IPS-NIHi7 (cell line): Measurements from ENCODE around the gene DOLPP1.
A peak's percentile ranks its signal among the peaks of the same experiment; 100 is the strongest.
"Not testable (repeated sequence)": the region's sequence is repeated elsewhere in the genome, so short reads cannot be mapped to it uniquely, and the experiment has no call there.

Experiments
- DNase-seq: peaks from one replicate; pipeline ENCODE4 v3.0.0; 2012; ENCODE audit warnings: mixed read lengths; ENCODE audit errors: extremely low spot score

The DOLPP1 gene, protein sequence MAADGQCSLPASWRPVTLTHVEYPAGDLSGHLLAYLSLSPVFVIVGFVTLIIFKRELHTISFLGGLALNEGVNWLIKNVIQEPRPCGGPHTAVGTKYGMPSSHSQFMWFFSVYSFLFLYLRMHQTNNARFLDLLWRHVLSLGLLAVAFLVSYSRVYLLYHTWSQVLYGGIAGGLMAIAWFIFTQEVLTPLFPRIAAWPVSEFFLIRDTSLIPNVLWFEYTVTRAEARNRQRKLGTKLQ

GRCh38 chr9:129080601-129081387, at the start of gene DOLPP1:
Gene DOLPP1 (plus strand): TSS chr9:129081111. CDS start chr9:129081132, 21 bp downstream.
- DNase-seq = peak; percentile 100

- DNase-seq = no peak
These were observed 49.4 kb upstream of the DOLPP1 start for GRCh38 chr9:129031514-129031913.

DNA sequence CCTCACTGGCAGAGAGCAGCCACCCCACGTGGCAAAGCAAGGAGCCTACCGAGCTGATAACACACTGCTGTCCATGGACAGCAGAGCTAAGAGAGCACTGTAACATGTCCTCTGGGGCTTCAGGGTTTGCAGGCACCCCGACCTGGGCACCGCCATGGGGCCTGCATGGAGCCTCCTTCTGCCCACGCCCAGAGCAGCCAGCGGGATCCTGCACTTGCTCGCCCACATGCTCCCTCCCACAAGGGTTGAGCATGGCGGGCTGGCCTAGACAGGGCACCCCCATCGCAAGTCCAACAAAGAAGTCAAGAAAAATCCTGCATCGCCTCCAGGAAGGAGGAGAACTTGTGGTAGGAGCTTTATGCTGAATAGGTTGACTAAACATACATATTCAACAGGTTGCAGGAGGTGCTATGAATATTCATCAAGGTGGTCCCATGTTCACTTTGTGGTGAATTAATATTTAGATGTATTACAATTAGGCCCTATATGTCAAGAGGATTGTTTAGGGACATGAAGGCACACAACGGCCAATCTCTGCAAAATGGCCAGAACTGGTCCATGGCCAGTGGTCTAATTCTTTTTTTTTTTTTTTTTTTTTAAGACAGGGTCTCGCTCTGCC, 48.3 kb upstream of the DOLPP1 start:
- no peak for DNase-seq

DNA sequence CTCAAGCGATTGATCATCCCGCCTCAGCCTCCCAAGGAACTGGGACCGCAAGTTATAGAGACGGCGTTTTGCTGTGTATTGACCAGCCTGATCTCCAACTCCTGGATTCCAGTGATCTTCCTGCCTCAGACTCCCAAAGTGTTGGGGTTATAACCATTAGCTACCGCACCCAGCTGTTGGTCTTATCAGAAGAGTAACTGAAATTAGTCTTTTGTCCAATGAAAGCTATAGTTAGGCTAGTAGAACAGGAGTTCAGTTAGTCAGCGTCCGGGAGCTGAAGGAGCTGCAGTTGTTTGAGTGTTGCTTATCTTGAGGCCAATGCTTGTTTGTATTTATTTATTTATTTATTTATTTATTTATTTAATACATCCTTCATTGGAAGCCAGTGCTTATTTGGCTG, 47.7 kb upstream of the DOLPP1 start:
- no peak for DNase-seq

DNA sequence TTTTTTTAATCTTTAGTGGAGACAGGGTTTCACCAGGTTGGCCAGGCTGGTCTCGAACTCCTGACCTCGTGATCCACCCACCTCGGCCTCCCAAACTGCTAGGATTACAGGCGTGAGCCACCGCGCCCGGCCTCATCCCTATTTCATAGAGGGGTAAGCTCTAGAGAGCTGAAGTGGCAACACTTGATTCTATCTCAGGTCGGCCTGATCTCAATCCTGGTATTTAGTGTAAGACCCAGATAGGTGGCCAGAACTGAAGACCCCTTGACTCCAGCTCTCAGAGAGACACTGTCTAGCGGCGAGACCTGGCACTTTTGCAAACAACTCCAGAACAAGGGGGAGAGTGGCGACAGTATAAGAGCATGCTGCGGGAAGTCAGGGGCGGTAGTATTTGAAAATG, 45.1 kb upstream of the DOLPP1 start:
- not testable (repeated sequence) for DNase-seq

DNA sequence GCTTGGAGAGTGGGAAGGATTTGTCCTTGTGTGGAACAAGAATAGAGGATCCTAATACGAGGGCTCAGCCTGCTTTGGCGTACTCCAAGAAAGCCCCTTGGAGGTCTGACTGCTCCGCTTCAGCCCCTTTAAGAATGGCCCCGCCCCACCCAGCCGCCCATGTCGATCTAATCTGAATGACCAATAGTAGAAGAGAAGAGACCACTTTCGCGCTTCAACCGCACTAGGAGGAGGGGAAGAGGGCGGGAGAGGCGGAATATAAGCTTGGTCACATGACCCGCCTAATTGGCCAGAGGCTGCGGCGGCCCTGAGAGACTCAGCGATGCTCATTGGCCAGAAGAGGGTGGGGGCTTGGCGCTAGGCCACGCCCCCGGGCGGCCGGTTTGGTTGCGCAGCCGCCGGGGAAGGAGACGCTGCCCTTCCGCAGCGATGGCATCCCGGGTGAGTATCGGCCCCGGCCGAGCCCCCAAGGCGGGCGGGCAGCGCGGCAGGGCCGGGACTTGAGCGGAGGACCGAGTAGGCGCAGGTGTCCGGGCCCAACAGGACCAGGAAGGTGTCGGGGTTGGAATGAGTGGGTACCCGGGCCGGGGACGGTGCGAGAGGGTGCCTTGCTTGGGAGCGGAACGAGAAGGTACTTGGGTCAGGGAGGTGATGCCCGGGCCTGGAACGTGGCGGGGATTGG, 44.5 kb upstream of the DOLPP1 start, which contains the start of gene MIGA2:
MIGA2 (plus strand) TSS at position 386 of the 682 bp plus-strand sequence. CDS start 3,969 bp downstream, outside the sequence.
- peak; percentile 100 for DNase-seq

DNA sequence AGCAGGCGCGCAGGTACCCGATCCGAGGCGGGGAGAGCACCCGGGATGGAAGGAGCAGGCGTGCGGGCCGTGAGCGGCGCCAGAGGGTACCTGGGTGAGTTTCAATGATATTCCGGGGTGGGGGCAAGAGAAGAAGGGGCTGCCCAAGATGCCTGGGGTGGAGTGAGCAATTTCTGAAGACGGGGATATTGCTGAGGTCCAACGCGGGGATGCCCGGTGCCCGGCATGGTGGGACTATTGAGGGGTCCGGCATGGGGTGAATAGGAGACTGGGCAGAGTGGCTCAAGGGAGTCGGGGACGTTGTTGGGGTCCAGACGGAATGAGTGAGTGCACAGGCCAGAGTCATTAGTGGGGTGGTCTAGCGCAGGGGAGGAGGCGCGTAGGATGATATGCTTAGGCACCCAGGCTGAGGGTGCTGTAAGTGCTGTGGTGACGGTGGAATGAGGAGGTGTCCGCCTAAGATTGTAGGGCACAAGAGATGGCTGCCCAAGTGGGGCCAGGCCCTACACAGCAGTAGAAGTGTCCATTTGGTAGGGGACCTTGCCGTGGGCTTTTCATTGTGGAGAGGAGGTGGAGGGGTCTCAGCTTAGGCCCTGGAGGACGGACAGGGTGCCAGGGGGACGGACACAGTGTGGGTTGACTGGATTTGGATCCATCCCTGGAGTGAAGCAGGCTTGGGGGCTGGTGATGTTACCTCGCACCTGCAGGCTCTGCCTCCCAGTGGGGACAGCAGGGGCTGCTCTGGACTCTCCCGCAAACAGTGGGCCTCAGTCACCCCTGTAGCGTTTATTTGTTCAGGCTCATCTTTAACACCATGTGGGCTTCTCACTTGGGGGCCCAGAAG, 43.8 kb upstream of the DOLPP1 start:
- DNase-seq = peak; percentile 9

DNA sequence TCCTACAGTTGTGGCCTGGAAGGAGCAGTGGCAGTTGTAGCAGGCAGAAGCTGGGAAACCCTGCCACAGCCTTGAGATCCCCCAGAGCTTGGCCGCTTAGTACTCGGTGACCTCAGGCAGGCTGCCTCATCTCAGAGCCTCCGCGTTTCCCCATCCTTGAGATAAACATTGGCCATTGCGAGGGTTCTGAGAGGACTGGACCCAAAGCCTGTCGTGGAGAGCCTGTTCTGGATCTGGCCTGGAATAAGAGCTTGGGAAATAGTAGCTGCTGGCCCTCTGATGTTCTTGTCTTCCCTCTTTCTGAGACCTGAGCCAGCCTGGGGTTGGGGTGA, 43.2 kb upstream of the DOLPP1 start:
- no peak for DNase-seq

GRCh38 chr9:129038109-129038852, 42.6 kb upstream of the DOLPP1 start:
- DNase-seq = peak; percentile 5

DNA sequence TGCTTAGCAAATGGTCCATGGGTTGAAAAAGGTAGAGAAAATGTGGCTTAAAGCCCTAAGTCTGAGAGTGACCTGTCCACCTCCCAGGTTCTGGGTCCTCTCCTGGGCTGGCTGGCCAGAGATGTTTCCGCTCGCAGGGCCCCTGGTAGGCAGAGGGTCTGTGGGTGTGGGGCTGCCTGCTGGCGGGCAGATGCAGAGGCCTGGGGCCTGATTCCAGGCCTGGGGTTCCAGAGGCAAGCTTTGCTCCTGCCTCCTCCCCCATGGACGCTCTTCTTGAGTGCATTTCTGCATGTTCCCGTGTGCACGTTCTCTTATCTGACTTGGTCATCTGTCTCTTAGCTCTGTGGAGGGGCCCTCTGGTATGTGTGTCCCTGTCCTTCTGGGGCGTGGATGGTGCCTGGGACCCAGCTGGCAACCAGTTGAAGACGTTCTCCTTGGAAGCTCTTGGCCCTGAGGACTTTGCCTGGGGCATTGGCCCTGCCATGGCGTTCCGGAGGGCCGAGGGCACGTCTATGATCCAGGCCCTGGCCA, 40.7 kb upstream of the DOLPP1 start:
- peak; percentile 2 for DNase-seq

- DNase-seq = no peak
These were observed 38.9 kb upstream of the DOLPP1 start for GRCh38 chr9:129042016-129042415.

DNA sequence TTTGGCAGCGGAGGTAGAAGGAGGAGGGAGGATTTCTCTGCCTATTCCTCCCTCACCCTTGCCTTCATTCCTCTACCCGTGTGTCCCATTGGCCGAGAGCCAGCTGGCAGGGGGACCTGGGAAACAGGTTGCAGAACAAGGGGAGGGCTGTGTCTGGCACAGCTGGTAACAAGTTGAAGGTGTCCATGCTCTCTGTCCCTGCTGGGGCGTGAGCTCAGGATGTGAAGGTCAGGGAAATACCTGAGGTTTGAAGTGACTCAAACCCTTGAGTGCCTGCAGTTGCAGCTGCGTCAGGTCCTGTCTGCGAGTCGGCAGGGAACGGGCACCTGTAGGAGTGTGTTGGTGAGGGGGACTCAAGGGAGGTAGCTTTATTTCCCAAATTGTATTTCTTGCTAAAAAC, 28.3 kb upstream of the DOLPP1 start:
- no peak for DNase-seq

DNA sequence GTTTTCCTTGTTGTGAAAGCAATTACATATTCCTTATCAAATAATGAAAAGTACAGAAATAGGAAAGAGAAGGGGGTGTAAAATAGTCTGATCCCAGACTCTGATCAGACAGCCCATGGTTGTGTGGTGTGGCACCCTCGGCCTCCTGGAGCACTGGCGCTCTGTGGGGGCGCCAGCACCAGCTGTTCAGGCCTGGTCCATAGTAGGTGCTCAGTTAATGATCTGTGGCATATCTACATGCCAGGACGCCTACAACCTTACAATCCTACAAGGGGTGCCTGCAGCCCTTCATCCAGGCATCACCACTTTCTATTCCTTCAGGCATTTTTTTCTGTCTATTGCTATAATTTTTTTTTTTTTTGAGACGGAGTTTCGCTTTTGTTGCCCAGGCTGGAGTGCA, 27.9 kb upstream of the DOLPP1 start:
- DNase-seq = no peak

DNA sequence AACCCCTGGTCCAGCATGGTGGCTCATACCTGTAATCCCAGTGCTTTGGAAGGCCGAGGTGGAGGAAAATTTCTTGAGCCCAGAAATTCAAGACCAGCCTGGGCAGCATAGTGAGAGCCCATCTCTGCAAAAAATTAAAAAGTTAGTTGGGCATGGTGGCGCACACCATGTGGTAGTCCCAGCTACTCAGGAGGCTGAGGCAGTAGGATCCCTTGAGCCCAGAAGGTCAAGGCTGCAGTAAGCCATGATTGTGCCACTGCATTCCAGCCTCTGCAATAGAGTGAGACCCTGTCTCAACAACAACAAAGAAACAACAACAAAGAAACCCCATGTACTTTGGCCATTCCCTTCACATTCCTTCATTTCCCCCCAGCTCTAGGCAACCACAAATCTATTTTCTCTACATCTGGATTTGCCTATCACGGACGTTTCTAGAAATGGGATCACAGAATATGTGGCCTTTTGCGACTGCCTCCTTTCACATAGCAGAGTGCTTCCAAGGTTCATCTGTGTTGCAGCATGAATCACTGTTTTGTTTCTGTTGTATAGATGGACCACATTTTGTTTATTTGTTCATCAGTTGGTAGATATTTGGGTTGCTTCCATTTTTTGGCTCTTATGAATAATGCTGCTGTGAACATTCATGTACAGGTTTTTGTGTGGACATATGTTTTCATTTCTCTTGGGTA, 26.6 kb upstream of the DOLPP1 start:
- DNase-seq = no peak

DNA sequence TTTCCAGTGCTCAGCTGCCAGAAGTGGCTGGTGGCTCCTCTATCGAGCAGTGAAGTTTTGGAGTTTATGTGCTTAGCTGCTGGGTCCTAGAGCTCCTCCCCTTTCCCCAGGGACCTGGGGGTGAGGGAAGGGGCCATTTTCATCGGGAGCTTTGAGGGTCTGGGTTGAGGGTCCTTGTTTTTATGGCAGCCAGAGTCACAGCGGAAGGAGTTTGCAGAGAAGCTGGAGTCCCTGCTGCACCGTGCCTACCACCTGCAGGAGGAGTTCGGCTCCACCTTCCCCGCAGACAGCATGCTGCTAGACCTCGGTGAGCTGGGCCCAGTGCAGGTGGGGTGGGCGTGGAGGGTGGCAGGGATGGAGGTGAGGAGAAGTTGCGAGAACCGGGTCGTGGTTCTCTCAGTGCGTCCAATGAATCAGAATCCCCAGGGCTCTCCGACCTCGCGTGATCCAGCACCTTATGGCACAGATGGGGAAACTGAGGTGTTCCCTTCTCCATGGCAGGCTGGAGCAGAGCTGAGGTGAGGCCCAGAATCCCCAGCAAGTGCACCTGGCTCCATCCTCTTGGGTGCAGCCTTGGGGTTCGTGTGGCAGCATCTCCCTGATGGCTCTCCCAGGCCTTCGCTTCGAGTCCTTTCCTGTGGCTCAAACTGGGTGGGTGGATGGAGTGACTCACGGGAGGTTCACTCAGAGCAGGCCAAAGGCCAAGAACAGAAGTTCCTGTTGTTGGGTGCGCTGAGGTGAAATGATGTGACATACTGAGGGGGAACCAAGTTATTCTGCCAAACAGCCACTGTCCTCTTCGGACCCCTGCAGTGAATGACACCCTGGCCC, 21.7 kb upstream of the DOLPP1 start:
- DNase-seq = no peak

- no peak for DNase-seq
These were observed 20.8 kb upstream of the DOLPP1 start for GRCh38 chr9:129059796-129060785.

DNA sequence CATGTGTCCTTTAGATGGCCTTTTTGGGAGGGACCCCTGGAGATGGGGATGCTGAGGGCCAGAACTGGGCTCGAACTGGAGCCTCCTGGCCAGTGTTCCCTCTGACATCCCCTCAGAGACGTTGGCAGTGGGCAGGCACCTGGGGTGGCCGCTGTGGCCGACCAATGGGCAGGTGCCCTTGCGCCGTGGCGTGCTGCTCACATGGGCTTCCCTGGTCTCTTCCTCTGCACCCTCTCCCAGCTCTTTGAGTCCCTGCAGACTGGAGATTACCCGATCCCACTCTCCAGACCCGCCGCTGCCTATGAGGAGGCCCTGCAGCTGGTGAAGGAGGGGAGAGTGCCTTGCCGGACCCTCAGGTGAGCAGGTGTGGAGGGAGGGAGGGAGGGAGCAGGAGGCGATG, 19.9 kb upstream of the DOLPP1 start:
- no peak for DNase-seq

GRCh38 chr9:129063061-129063460, 17.9 kb upstream of the DOLPP1 start:
- DNase-seq = no peak
